GM06990 (cell line): ENCODE results near the gene ZNF195.

ENCODE experiments used
- DNase-seq: peaks from one replicate; pipeline ENCODE4 v3.0.0-alpha.2; 2011; ENCODE audit not compliant: insufficient read length; ENCODE audit errors: extremely low read depth
- H3K27me3 ChIP-seq: replicated peaks from 2 replicates; pipeline ENCODE4 v1.6.0; 2011; ENCODE audit warnings: low read length; ENCODE audit not compliant: control insufficient read depth, insufficient read depth
- H3K36me3 ChIP-seq: 2 replicates; pipeline ENCODE4 v1.5.1; 2011; ENCODE audit warnings: low read length; ENCODE audit not compliant: control insufficient read depth, insufficient read depth
- H3K4me3 ChIP-seq: replicated peaks from 2 replicates; pipeline ENCODE4 v1.5.1; 2011; ENCODE audit warnings: low read depth, mild to moderate bottlenecking, control low read depth, low read length
- TF ChIP-seq, protein P1 (sequence below): IDR thresholded peaks from 2 replicates; pipeline ENCODE4 v1.5.1; 2011; ENCODE audit warnings: low read length, control low read depth, mild to moderate bottlenecking, inconsistent platforms; ENCODE audit not compliant: insufficient read depth, poor library complexity, severe bottlenecking

Gene ZNF195

DNA sequence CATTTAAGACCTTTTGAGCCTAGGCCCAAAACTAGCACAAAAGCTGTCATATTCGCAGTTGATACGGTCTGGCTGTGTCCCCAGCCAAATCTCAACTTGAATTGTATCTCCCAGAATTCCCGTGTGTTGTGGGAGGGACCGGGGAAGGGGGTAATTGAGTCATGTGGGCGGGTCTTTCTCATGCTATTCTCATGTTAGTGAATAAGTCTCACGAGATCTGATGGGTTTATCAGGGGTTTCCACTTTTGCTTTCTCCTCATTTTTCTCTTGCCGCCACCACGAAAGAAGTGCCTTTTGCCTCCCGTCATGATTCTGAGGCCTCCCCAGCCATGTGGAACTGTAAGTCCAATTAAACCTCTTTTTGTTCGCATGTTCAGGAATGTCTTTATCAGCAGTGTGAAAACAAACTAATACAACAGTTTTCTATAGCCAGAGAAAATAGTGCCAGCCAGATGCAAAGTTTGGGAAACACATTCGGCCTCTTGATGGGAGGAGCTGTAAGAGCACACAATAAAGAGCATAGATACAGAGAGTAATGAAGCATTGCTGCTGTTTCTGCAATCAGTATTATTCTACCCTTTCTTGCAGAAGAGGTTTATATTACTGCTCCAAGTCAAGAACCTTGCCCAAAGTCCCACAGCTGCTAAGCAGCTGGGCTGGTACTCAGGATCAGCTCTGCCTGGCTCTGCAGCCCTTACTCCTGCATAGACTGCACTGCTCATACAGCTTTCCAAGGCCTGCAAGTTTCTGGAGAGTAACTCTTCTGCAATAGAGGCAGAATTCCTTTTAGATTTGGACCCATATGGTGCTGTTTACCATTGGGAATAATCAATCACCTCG is 2.0 kb upstream of the ZNF195 start:
- Histone ChIP-seq H3K4me3 (no peak overlapping the region), H3K27me3 (no peaks in the 10 kb centered on the region), H3K36me3 (peaks cover 6% of the 10 kb centered on the region)
- DNase-seq: no peak
- TF ChIP-seq, protein P1, sequence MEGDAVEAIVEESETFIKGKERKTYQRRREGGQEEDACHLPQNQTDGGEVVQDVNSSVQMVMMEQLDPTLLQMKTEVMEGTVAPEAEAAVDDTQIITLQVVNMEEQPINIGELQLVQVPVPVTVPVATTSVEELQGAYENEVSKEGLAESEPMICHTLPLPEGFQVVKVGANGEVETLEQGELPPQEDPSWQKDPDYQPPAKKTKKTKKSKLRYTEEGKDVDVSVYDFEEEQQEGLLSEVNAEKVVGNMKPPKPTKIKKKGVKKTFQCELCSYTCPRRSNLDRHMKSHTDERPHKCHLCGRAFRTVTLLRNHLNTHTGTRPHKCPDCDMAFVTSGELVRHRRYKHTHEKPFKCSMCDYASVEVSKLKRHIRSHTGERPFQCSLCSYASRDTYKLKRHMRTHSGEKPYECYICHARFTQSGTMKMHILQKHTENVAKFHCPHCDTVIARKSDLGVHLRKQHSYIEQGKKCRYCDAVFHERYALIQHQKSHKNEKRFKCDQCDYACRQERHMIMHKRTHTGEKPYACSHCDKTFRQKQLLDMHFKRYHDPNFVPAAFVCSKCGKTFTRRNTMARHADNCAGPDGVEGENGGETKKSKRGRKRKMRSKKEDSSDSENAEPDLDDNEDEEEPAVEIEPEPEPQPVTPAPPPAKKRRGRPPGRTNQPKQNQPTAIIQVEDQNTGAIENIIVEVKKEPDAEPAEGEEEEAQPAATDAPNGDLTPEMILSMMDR: no peak

DNA sequence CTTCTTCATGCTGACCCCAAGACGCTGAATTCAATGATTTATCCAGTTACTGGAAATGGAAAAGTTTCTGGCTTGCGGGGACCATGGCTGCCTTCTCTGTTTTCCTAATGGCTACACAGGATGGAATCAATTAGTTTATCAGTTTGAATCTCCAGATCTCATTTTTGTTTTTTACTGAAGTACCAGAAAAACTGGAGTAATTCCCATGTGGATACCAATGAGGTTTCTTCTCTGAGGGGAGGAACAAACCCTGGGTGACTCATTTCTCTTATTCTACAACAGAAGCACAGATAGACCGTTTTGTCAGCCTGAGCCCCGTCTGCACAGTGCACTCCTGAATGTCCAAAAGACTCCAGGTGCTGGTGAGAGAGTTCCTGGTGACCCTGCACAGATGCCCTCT is 3.4 kb downstream of the ZNF195 start:
- Histone ChIP-seq H3K36me3 (peaks cover 22% of the 10 kb centered on the region), H3K4me3 (no peak overlapping the region), H3K27me3 (no peaks in the 10 kb centered on the region)
- TF ChIP-seq, protein P1: no peak
- no peak for DNase-seq

DNA sequence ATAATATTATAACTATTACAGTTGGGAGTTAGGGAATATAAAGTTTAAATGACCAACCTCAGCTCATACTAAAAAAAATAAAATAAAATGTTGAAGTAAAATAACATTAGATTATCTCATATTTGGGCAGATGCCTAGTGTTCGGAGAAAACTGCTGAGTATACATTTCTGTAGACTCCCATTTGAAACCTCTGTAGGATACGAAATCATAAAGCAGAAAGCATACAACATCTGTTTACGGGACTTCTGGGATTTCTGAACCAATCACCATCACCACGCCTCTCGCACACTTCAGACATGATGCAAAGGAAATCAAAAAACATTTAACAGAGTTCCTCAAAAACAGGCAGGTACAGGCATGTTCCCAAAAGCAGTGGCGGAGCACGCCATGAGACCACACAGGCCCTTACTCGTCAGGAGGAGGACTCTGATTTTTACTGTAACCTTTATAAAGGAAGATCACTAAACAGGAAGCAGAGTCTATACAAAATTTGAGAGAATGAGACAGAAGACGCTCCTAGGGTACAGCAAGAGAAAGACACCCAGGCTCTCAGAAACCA is 8.6 kb downstream of the ZNF195 start:
- no peak overlapping the region for H3K4me3 ChIP-seq
- H3K36me3 ChIP-seq: peaks cover 20% of the 10 kb centered on the region
- no peak for DNase-seq
- TF ChIP-seq, protein P1: no peak
- no peaks in the 10 kb centered on the region for H3K27me3 ChIP-seq

DNA sequence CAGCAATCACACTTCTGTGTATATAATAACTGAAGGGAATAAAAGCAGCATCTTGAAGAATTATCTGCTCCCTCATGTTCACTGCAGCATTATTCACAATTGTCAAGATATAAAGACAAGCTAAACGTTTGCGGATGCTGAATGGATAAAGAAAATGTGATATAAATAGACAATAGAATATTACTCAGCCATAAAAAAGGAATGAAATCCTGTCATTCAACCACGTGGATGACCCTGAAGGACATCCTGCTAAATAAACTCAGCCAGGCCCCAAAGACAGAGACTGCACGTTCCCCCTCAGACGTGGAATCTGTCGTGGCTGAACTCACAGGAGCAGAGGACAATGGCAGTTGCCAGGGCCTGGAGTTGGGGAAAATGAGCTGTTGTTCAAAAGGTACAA is 9.6 kb downstream of the ZNF195 start:
- Histone ChIP-seq H3K27me3 (no peaks in the 10 kb centered on the region), H3K36me3 (peaks cover 17% of the 10 kb centered on the region), H3K4me3 (no peak overlapping the region)
- no peak for DNase-seq
- TF ChIP-seq, protein P1: no peak

DNA sequence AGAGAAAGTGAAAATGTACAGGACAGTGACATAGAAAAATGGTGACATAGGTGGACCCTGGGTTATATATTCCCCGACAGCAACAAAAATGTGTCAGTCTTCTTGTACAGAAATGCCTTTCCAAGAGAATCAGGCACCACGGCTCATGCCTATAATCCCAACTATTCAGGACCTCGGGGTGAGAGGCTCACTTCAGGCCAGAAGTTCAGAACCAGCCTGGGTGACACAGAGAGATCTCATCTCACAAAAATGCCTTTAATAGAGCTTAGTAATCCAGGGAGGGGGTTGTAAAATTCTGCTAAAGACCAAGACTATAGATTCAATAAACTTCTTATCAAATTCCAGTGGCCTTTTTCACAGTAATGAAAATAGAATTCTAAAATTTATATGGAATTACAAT is 10.7 kb downstream of the ZNF195 start:
- DNase-seq: no peak
- H3K27me3 ChIP-seq: no peaks in the 10 kb centered on the region
- H3K4me3 ChIP-seq: no peak overlapping the region
- peaks cover 15% of the 10 kb centered on the region for H3K36me3 ChIP-seq
- TF ChIP-seq, protein P1: no peak
